ENCODE data around the gene HMGCLL1. TPM values are rescaled to one million over a fixed set of nuclear protein-coding genes. Genes with fewer than 3 reads are reported as not detected.

HMGCLL1 gene
- total and polyA plus RNA-seq, 9 donors, result 0.12 to 3.1 (median 0.67) TPM; not detected in 2

DNA sequence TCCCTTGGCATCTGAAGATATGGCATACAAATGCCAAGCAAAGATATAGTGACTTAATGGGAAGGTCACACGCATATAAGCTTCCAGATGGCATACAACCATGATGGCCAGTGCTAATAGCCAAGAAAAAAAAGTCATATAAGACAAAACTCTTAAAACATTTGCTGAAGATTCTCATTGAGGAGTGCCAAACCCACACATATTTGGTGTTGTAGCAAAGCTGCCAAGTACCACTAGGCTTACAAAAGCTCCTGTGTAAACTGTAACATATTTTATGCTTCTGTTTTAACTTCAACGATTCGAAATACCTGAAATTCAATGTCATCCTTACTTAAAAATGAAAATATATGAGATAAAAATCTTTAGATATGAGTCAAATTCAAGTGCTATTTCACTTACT, 123.0 kb downstream of the HMGCLL1 start:
- WGBS, 3 donors, result 64 to 76% (median 69%) methylated on average over 3 of the region's 3 CpGs
- no peak for DNase-seq
- Histone ChIP-seq H3K4me1 (ENCODE audit: insufficient read depth) (no peaks in the 10 kb centered on the region), H3K9me3 (no peaks in the 10 kb centered on the region), H3K27me3 (no peaks in the 10 kb centered on the region), H3K4me3 (no peak overlapping the region), H3K36me3 (no peaks in the 10 kb centered on the region), H3K27ac (no peak overlapping the region)
- TF ChIP-seq EP300 (IDR thresholded peaks at IDR 0.05), result no peak
- TF ChIP-seq POLR2A (IDR thresholded peaks at IDR 0.05), result no peak
- TF ChIP-seq, protein P1, sequence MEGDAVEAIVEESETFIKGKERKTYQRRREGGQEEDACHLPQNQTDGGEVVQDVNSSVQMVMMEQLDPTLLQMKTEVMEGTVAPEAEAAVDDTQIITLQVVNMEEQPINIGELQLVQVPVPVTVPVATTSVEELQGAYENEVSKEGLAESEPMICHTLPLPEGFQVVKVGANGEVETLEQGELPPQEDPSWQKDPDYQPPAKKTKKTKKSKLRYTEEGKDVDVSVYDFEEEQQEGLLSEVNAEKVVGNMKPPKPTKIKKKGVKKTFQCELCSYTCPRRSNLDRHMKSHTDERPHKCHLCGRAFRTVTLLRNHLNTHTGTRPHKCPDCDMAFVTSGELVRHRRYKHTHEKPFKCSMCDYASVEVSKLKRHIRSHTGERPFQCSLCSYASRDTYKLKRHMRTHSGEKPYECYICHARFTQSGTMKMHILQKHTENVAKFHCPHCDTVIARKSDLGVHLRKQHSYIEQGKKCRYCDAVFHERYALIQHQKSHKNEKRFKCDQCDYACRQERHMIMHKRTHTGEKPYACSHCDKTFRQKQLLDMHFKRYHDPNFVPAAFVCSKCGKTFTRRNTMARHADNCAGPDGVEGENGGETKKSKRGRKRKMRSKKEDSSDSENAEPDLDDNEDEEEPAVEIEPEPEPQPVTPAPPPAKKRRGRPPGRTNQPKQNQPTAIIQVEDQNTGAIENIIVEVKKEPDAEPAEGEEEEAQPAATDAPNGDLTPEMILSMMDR (IDR thresholded peaks at IDR 0.05), result no peak
- intact Hi-C loops (cut with DNase I), result no loop called here

DNA sequence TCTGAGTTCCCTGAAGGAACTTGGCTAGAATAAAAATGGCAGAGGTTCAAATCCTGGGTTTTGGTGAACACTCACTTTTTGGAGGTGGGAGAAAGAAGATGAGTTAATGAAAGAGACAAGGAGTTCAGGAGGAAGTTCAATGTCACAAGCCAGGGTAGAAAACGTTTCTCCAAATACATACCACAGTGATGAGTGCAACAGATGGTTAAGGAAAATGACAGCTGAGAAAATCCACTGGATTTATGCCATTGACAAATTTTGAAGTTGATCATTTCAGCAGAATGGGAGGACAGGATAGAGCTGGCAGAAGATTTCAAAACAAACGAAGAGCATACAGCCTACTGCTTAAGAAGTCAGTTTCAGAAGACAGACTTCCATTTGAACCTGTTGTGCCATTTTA, 129.0 kb downstream of the HMGCLL1 start:
- H3K4me3 ChIP-seq, result no peak overlapping the region
- no peaks in the 10 kb centered on the region for H3K4me1 ChIP-seq (ENCODE audit: insufficient read depth)
- no peak overlapping the region for H3K27ac ChIP-seq
- TF ChIP-seq EP300 (IDR thresholded peaks at IDR 0.05), result no peak
- TF ChIP-seq, protein P1 (IDR thresholded peaks at IDR 0.05), result no peak
- TF ChIP-seq POLR2A (IDR thresholded peaks at IDR 0.05), result no peak
- no peaks in the 10 kb centered on the region for H3K9me3 ChIP-seq
- intact Hi-C loops (cut with DNase I), result no loop called here
- H3K36me3 ChIP-seq, result no peaks in the 10 kb centered on the region
- WGBS, 3 donors, result 23 to 27% (median 25%) methylated on average over 2 of the region's 2 CpGs
- no peaks in the 10 kb centered on the region for H3K27me3 ChIP-seq
- no peak for DNase-seq

DNA sequence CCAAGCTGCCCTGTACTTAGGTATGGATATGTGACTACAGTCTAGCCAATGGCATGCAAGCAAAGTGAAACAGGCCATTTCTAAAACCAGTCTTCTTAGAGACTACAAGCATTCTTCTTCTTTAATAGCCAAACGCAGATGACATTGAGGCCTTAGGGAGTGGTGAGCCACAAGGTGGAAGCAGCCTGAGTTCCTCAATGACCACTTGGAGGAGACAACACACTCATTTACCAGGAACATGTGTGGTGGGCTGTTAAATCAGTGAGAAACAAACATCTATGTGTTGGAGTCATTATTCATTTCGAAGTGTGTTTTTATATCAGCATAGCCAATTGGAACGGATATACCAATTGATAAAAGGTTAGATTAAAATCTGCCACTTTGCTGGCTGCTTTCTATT, 129.8 kb downstream of the HMGCLL1 start:
- WGBS, 3 donors, result 74 to 84% (median 79%) methylated on average over 3 of the region's 3 CpGs
- no peak overlapping the region for H3K4me3 ChIP-seq

DNA sequence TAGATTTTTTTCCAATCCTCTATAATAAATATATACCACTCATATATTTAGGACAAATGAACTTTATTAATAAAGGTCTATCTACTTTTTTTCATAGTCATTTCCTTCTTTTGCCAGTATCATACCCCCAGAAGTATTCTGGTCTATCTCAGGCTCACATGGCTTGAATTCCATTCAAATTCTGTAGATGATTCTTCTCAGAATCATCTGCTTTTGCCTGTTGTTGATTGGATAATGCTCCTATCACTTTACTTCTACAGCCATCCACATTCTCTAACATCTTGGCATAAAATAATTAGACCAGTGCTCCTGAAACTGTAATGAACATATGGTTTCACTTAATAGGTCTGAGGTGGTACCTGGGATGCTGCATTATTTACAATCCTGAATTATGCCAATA, 130.5 kb downstream of the HMGCLL1 start:
- Histone ChIP-seq H3K4me3 (no peak overlapping the region), H3K27me3 (no peaks in the 10 kb centered on the region), H3K27ac (no peak overlapping the region), H3K36me3 (no peaks in the 10 kb centered on the region), H3K4me1 (ENCODE audit: insufficient read depth) (no peaks in the 10 kb centered on the region), H3K9me3 (no peaks in the 10 kb centered on the region)
- intact Hi-C loops (cut with DNase I), result no loop called here
- DNase-seq, result no peak
- no peak for TF ChIP-seq EP300 (IDR thresholded peaks at IDR 0.05)
- TF ChIP-seq, protein P1 (IDR thresholded peaks at IDR 0.05), result no peak
- no peak for TF ChIP-seq POLR2A (IDR thresholded peaks at IDR 0.05)

More for the DNA sequence above, 129.8 kb downstream of the HMGCLL1 start:
- H3K36me3 ChIP-seq, result no peaks in the 10 kb centered on the region
- H3K9me3 ChIP-seq, result no peaks in the 10 kb centered on the region
- no peaks in the 10 kb centered on the region for H3K4me1 ChIP-seq (ENCODE audit: insufficient read depth)
- no peaks in the 10 kb centered on the region for H3K27me3 ChIP-seq
- TF ChIP-seq, protein P1 (IDR thresholded peaks at IDR 0.05), result no peak
- TF ChIP-seq EP300 (IDR thresholded peaks at IDR 0.05) (no peak), POLR2A (IDR thresholded peaks at IDR 0.05) (no peak)
- intact Hi-C loops (cut with DNase I), result no loop called here
- DNase-seq, result no peak
- no peak overlapping the region for H3K27ac ChIP-seq

GRCh38 chr6:55447891-55448290, 131.1 kb downstream of the HMGCLL1 start:
- Histone ChIP-seq H3K4me3 (no peak overlapping the region), H3K36me3 (no peaks in the 10 kb centered on the region), H3K9me3 (no peaks in the 10 kb centered on the region), H3K27me3 (no peaks in the 10 kb centered on the region), H3K4me1 (ENCODE audit: insufficient read depth) (no peaks in the 10 kb centered on the region), H3K27ac (no peak overlapping the region)
- intact Hi-C loops (cut with DNase I), result no loop called here
- 76 to 95% (median 87%) methylated on average over 3 of the region's 3 CpGs for WGBS, 3 donors
- TF ChIP-seq POLR2A (IDR thresholded peaks at IDR 0.05) (no peak), EP300 (IDR thresholded peaks at IDR 0.05) (no peak)
- TF ChIP-seq, protein P1 (IDR thresholded peaks at IDR 0.05), result no peak
- DNase-seq, result no peak
